Left renal cortex interstitium (tissue), 4 donors: ENCODE results near the gene GFAP. TPM values are rescaled to one million over a fixed set of nuclear protein-coding genes. Genes with fewer than 3 reads are reported as not detected.

ENCODE experiments used
- DNase-seq, 4 donors: peaks; one replicate each; pipeline ENCODE4 v3.0.0-alpha.2; 2013; ENCODE audit warnings: low read depth in 4 of 4, low spot score in 2 of 4, missing footprints in 1 of 4
- polyA plus RNA-seq, 4 donors: library from polyadenylated mRNA; unstranded; fragments of 120-200 nt; gene quantifications; one replicate each; pipeline ENCODE4 v1.2.1, GENCODE V29; 2013; ENCODE audit not compliant: insufficient read length in 4 of 4

GFAP gene
- polyA plus RNA-seq, 4 donors, result 0.78 to 8.3 (median 0.89) TPM

DNA sequence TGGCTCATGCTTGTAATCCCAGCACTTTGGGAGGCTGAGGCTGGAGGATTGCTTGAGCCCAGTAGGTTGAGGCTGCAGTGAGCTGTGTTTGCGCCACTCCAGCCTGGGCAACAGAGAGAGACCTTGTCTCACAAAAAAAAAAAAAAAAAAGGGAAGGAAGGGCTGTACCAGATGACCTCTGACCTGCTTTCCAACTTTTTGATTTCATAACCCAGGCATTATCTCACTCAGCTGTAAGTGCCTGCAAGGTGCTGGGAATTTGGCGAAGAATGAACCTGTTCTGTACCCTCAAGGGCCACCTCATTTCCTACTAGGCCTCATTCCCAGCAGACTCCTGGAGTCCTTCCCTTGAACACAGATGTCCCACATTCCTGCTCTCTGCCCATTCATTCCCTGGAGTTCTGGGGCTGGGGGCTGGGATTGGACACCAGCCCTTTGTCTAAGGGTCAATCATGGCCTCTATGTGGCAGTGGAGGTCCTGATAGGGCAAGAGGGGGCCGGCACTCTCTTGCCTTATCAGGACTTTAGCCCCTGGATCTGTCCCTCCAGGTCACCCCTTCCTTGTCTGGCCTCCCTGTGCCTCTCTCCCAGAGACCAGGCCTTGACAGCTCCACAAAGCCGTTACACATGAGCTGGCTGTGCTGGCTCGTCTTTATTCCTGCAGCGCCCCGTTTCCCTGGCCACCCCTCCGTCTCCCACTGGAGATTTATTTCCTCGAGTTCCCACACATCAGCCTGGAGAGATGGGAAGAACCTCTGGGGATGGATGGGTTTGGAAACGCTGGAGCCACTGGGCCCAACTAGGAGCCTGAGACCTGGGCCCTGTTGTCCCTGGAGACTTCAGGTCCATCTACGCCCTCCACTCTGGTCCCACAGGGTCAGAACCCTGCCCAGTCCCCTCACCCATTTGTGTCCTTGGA is 821 bp upstream of the GFAP start:
- no peak for DNase-seq

- no peak for DNase-seq
Measured at GRCh38 chr17:44914698-44915271, 515 bp downstream of the GFAP start.

- no peak for DNase-seq
Measured at GRCh38 chr17:44914148-44914547, 1.2 kb downstream of the GFAP start.

DNA sequence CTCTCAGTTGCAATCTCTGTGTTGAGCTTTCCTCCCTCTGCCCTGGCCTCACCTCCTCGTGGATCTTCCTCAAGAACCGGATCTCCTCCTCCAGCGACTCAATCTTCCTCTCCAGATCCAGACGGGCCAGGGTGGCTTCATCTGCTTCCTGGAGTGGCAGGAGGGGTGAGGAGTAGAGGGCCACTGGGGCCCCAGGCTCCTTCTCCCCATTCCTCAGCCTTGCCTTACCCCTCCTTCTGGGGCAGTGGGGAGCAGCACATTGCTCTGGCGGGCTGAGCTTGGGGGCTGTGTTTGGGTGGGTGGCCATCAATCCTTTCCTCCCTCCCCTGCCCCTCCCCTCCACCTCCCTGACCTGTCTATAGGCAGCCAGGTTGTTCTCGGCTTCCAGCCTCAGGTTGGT is 1.6 kb downstream of the GFAP start:
- no peak for DNase-seq

DNA sequence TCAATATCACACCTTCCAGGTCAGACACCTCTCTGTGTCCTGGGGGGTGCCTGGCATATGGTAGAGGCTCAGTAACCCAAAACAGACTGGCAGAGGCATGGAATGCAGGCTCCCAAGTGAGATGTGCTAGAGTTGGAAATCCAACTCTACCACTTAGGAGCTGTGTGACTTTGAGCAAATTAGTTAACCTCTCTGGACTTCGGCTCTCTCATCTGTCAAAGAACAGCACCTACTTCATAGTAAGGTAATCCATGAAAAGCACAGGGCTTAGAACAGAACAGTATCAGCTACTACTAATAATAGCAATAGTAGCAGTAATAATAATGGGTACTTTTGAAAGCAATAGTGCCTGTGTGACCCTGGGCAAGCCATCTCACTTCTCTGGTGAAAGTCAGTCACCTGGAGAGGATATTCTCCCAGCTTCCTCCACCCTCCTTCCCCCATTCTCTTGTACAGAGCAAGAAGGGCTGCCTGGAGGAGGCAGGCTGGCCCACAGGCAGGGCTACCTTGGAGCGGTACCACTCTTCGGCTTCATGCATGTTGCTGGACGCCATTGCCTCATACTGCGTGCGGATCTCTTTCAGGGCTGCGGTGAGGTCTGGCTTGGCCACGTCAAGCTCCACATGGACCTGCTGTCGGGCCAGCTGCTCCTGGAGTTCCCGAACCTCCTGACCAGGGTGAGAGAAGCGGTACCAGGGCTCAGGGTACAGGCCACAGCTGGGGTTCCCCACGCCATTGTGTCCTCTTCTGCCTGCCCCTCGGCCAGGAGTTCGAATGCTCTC is 2.3 kb downstream of the GFAP start:
- DNase-seq, result no peak

DNA sequence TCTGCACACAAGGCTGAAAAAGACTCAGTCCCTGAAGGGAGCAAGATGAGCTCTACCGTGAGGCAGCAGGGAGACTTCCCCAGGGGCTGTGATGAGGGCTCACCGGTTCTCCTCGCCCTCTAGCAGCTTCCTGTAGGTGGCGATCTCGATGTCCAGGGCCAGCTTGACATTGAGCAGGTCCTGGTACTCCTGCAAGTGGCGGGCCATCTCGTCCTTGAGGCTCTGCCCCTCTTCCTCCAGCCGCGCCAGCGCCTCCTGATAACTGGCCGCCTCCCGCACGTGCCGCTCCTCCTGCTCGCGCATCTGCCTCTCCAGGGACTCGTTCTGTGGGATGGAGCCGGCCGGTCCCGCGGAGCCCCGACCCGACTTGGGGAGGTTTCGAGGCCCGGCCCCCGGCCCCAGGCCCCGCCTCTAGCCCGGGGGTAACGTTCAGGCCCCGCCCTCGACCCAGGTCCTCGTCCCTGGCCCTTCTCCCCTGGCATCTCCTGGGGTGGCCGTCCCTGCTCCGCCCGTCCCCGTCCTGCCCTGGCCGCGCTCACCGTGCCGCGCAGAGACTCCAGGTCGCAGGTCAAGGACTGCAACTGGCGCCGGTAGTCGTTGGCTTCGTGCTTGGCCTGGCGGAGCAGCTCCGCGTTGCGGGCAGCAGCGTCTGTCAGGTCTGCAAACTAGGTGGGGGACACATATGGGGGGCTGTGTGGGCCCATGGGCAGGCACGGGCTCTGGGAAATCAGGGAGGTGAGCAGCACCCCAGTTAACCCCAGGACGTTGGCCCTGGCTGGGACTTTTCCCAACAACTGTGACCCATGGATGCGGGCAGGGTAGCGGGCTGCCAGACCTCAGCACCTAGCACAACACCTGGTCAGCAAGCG is 3.9 kb downstream of the GFAP start:
- DNase-seq, result peak in 1 of 4 donors; percentile 27

DNA sequence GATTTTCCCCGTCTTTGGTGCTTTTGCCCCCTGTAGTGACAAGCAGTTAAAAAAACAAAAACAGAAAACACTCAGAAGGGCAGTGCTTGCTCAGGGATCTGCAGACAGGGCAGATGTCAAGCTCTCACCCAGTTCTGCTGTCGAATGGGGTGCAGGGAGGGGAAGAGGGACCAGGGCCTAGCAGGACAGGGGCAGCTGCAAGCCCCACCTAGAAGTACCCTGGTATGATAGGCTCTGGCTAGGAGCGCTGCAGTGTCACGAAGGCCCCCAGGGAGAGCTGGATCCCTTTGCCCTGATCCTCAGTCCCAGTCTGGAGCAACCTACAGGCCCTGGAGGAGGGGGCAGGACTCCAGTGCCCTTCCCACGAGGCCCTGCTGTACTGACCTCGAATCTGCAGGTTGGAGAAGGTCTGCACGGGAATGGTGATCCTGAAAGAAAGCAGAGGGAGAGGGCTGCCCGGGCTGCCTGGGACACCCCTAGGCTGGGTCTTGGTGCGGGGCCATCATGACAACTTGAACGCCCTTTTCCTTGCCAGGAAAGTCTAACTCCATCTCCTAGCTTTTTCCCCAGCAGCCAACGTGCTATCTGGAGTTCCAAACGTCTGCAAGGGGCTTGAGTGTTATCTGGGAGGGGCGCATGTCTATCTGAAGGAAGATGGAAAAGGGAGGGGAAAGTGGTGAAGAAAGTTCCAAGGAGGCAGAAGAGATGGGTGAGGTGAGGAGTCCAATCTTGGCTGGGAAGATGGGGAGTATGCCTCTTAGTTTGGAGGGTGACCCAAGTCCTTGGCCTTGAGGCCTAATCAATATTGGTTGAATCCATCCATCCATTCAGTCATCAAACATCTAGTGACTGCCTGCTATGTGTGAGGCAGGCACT is 4.8 kb downstream of the GFAP start:
- DNase-seq, result no peak

DNA sequence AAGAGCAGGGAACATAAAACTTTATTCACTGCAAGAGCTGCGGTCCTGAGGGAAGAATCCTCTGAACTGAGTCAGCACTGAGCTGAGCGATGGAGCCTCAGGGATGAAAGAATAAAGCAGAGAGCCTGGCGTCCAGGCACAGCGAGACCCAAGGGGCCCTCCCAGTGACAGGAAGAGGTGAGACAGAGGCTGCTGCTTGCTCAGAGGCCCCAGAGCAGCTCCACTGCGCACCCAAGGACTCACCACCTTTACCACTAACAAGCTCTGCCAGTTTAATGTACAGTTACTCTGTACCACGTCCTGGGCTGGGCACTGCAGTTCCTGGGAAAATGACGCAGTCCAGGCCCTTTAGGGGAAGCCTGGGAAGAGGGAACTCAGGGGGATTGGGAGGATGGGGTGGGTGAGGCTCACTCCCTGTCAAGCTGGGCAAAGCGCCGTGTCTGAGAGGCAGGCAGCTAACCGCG is 5.6 kb downstream of the GFAP start:
- DNase-seq, result no peak

DNA sequence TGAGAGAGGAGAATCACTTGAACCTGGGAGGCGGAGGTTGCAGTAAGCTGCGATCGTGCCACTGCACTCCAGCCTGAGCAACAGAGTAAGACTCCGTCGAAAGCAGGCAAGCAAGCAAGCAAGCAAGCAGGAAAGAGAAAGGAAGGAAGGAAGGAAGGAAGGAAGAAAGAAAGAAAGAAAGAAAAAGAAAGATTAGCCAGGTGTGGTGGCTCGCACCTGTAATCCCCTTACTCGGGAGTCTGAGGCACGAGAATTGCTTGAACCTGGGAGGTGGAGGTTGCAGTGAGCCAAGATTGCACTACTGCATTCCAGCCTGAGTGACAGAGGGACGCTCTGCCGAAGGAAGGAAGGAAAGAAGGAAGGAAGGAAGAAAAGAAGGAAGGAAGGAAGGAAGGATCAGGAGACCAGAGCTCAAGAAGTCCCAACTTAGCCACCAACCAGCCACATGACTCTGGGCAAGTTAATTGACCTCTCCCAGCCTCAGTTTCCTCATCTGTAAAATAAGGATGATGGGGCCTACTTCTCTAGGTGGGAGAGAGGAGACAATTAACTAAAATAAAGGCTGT is 6.5 kb downstream of the GFAP start:
- DNase-seq, result no peak

- no peak for DNase-seq
Measured at GRCh38 chr17:44907729-44908470, 7.4 kb downstream of the GFAP start.

DNA sequence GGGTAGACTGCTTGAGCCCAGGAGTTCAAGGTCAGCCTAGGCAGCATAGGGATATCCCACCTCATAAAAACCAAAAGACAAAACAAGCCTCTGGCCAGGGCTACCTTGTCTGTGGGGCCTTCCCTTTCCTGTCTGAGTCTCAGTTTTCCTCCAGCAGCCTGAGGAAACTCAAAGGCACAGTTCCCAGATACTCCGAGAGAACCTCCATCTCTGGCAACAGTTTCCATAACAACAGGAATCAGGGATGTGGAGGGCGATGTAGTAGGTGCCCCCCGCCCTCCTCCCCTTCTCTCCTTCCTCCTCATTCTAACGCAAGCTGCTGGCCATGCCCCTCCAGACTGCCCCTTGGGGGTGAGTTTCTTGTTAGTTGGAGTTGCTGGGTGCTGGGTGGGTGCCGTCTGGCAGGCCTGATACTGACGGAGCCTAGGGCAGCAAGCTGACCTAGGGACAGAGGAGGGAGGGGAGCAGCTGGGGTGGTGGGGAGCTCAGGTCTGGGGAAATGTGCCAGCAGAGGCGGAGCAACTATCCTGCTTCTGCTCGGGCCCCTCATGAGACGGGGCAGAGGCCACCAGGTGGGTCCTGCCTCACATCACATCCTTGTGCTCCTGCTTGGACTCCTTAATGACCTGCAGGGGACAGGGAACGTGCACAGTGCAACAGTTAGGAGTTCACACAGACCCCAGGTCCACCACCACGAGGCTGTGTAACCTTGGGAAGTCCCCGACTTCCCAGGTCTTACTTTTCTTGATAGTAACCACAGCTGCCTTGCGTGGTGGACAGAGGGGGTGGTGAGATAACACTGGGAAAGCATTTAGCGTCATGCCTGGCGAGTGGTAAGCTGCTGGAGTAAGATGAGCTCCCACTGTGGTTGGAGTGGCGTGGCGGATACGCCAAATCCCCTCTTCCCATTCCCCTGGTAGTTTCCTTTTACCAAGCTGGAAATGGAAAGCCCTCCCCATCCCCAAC is 8.3 kb downstream of the GFAP start:
- no peak for DNase-seq

DNA sequence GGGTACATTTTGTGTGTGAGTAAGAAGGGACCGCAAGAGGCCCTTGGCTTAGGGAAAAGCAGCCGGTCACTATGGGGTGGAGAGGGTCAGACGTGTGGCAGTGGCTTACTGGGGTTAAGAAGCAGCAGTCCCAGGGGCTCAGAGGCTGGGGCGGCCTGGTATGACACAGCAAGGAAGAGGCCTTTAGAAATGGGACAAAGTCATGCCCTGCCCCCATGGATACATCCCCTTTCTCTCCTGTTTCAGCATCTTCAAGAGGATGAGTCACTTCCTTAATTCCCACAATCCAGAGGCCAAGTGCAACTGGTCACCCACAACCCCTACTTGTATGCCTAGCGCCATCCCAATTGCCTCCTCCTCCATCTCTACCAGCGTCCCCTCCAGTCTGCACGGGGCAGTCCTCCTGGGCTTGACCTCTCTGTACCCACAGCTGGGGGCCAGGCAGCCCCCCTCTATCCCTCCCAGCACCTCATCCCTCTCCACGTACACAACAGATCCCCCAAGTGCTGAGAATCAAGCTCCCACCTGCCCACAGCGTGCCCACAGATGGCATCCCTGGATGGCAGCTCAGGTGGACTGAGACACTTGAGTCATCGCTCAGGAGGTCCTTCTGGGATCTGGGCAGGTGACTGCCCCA is 9.2 kb downstream of the GFAP start:
- DNase-seq, result no peak

GRCh38 chr17:44905006-44906000 is 10.0 kb downstream of the GFAP start:
- no peak for DNase-seq

- no peak for DNase-seq
Measured at GRCh38 chr17:44904001-44904984, 11.0 kb downstream of the GFAP start.
